GM12878 (cell line): ENCODE measurements around the gene ABHD14A. TPM values are rescaled to one million over a fixed set of nuclear protein-coding genes. Genes with fewer than 3 reads are reported as not detected.

Experiments used
- ATAC-seq: fragments of 200-7000 bp; cut with Tn5 transposase; 3 replicates; pipeline ENCODE4 v1.9.1; 2020; ENCODE audit warnings: mild to moderate bottlenecking, moderate library complexity
- BruUV-seq: library from RNA; stranded (reverse); fragments of 400-500 nt; replicated peaks from 2 replicates; lab custom pipeline; 2021; lab: Mats Ljungman, UMichigan
- CTCF ChIA-PET: fragments of 300-600 bp; sonication (Branson Sonifier 250); formaldehyde crosslinking; extraction: SDS; loops from one replicate; lab custom pipeline; 2021; ENCODE audit warnings: inconsistent platforms; lab: Yijun Ruan, JAX
- POLR2A ChIA-PET: fragments of 350-600 bp; formaldehyde crosslinking; extraction: SDS; loops from one replicate; lab custom pipeline; 2021; ENCODE audit warnings: inconsistent platforms; lab: Charles Lee
- RAD21 ChIA-PET: fragments of 300-600 bp; sonication (Branson Sonifier 250); formaldehyde crosslinking; loops from one replicate; lab custom pipeline; 2023; ENCODE audit warnings: antibody characterized with exemption; ENCODE audit not compliant: unreplicated experiment; lab: Charles Lee
- SMC1A ChIA-PET: fragments of 300-600 bp; sonication (Branson Sonifier 250); formaldehyde crosslinking; loops from one replicate; lab custom pipeline; 2023; ENCODE audit not compliant: unreplicated experiment, uncharacterized antibody; lab: Charles Lee
- DNase-seq: peaks from one replicate; pipeline ENCODE4 v3.0.0-alpha.2; 2011; ENCODE audit warnings: low read depth, low spot score
- FAIRE-seq: peaks from 3 replicates; lab custom pipeline; 2011; peaks lifted over from hg19 to GRCh38; lab: Jason Lieb, UNC
- H2AFZ ChIP-seq: 2 replicates; pipeline ENCODE4 v1.6.0; 2011; ENCODE audit warnings: low read depth, low read length, control low read depth; ENCODE audit not compliant: control insufficient read depth
- H3K27ac ChIP-seq: 2 replicates; pipeline ENCODE4 v1.5.1; 2011; ENCODE audit warnings: control low read depth; ENCODE audit not compliant: control insufficient read depth, insufficient read depth
- H3K27me3 ChIP-seq, 2 experiments: replicated peaks in 1 of 2; 2 replicates each; pipeline versions ENCODE4 v1.6.0 to v1.6.1; 2011; ENCODE audit warnings: low read length in 1 of 2; ENCODE audit not compliant: control insufficient read depth in 2 of 2, insufficient read depth in 2 of 2
- H3K36me3 ChIP-seq, 2 experiments: 2 replicates each; pipeline ENCODE4 v1.5.1; 2011; ENCODE audit warnings: low read length in 1 of 2; ENCODE audit not compliant: control insufficient read depth in 2 of 2, insufficient read depth in 2 of 2
- H3K4me1 ChIP-seq: 2 replicates; pipeline ENCODE4 v1.6.1; 2011; ENCODE audit warnings: mild to moderate bottlenecking, low read length, moderate library complexity, mixed read lengths; ENCODE audit not compliant: control insufficient read depth, insufficient read depth
- H3K4me2 ChIP-seq: 2 replicates; pipeline ENCODE4 v1.6.0; 2011; ENCODE audit warnings: control low read depth; ENCODE audit not compliant: control insufficient read depth, insufficient read depth
- H3K4me3 ChIP-seq: fragments of 200-600 bp; sonication (generic); 2 replicates; pipeline ENCODE4 v1.5.1; 2016
- H3K79me2 ChIP-seq: 2 replicates; pipeline ENCODE4 v1.6.0; 2011; ENCODE audit warnings: low read length; ENCODE audit not compliant: control insufficient read depth, insufficient read depth
- H3K9ac ChIP-seq: 2 replicates; pipeline ENCODE4 v1.8.0; 2011; ENCODE audit warnings: low read length, control low read depth, mixed read lengths; ENCODE audit not compliant: control insufficient read depth, insufficient read depth
- H3K9me3 ChIP-seq: replicated peaks from 3 replicates; pipeline ENCODE4 v1.5.1; 2011; ENCODE audit warnings: mild to moderate bottlenecking, low read length; ENCODE audit not compliant: control insufficient read depth, insufficient read depth
- H4K20me1 ChIP-seq: 2 replicates; pipeline ENCODE4 v1.6.0; 2011; ENCODE audit not compliant: control insufficient read depth, insufficient read depth
- BHLHE40 ChIP-seq, 2 experiments: fragments of 450-650 bp in 1 of 2; IDR thresholded peaks; 2 replicates each; pipeline ENCODE4 v1.6.1; 2011 to 2017; ENCODE audit warnings: low read depth in 2 of 2, borderline replicate concordance in 1 of 2, improper control_type of control experiment in 1 of 2, low read length in 1 of 2, mild to moderate bottlenecking in 1 of 2
- CHD1 ChIP-seq: IDR thresholded peaks from 2 replicates; pipeline ENCODE4 v1.6.1; 2012; ENCODE audit warnings: low read depth, low read length, improper control_type of control experiment
- EGR1 ChIP-seq, 2 experiments: IDR thresholded peaks; 1 replicate in 1 of 2; 2 replicates in 1 of 2; pipeline ENCODE4 v1.6.1; 2011 to 2012; ENCODE audit warnings: low read depth in 2 of 2, low read length in 2 of 2, borderline replicate concordance in 1 of 2, mild to moderate bottlenecking in 1 of 2, moderate library complexity in 1 of 2
- FOXM1 ChIP-seq: IDR thresholded peaks from 2 replicates; pipeline ENCODE4 v1.6.1; 2012; ENCODE audit warnings: low read depth, mild to moderate bottlenecking, inconsistent platforms, low read length, moderate library complexity
- GATAD2B ChIP-seq: fragments of 450-650 bp; conservative IDR thresholded peaks from 2 replicates; pipeline ENCODE4 v1.6.1; 2017; ENCODE audit warnings: low read depth, mild to moderate bottlenecking, moderate library complexity
- MEF2B ChIP-seq: fragments of 450-650 bp; IDR thresholded peaks from 2 replicates; pipeline ENCODE4 v1.6.1; 2018; ENCODE audit warnings: mild to moderate bottlenecking, moderate library complexity; ENCODE audit not compliant: partially characterized antibody, poor library complexity, severe bottlenecking
- MXI1 ChIP-seq: fragments of 150-350 bp; IDR thresholded peaks from 2 replicates; pipeline ENCODE4 v1.6.1; 2011; ENCODE audit warnings: low read depth, mild to moderate bottlenecking, inconsistent platforms, low read length, improper control_type of control experiment
- MYB ChIP-seq: fragments of 150-350 bp; IDR thresholded peaks from 2 replicates; pipeline ENCODE4 v1.6.1; 2014; ENCODE audit warnings: mild to moderate bottlenecking, low read depth, low read length, borderline replicate concordance
- NFIC ChIP-seq: IDR thresholded peaks from 2 replicates; pipeline ENCODE4 v1.6.1; 2012; ENCODE audit warnings: low read depth, mild to moderate bottlenecking, inconsistent platforms, low read length, moderate library complexity
- NFYA ChIP-seq: IDR thresholded peaks from 2 replicates; pipeline ENCODE4 v1.6.1; 2011; ENCODE audit warnings: low read depth, mild to moderate bottlenecking, low read length, improper control_type of control experiment, borderline replicate concordance
- NRF1 ChIP-seq: conservative IDR thresholded peaks from 2 replicates; pipeline ENCODE4 v1.6.1; 2011; ENCODE audit warnings: mild to moderate bottlenecking, low read depth, low read length, improper control_type of control experiment
- POLR2AphosphoS5 ChIP-seq: IDR thresholded peaks from 2 replicates; pipeline ENCODE4 v1.6.1; 2011; ENCODE audit warnings: mild to moderate bottlenecking, low read length, inconsistent platforms
- POU2F2 ChIP-seq: IDR thresholded peaks from 3 replicates; pipeline ENCODE4 v1.6.1; 2011; ENCODE audit warnings: low read depth, mild to moderate bottlenecking, low read length, borderline replicate concordance
- RAD21 ChIP-seq: IDR thresholded peaks from 2 replicates; pipeline ENCODE4 v1.6.1; 2011; ENCODE audit warnings: mild to moderate bottlenecking, low read depth, low read length, moderate library complexity; ENCODE audit not compliant: insufficient read depth
- RFX5 ChIP-seq: IDR thresholded peaks from 2 replicates; pipeline ENCODE4 v1.6.1; 2011; ENCODE audit warnings: low read depth, low read length, improper control_type of control experiment
- RUNX3 ChIP-seq: IDR thresholded peaks from 2 replicates; pipeline ENCODE4 v1.6.1; 2012; ENCODE audit warnings: low read length, inconsistent platforms
- STAT1 ChIP-seq: fragments of 450-650 bp; conservative IDR thresholded peaks from 2 replicates; pipeline ENCODE4 v1.6.1; 2014; ENCODE audit warnings: antibody characterized with exemption, mild to moderate bottlenecking
- TCF3 ChIP-seq: IDR thresholded peaks from 2 replicates; pipeline ENCODE4 v1.6.1; 2012; ENCODE audit warnings: low read depth, mild to moderate bottlenecking, low read length, borderline replicate concordance; ENCODE audit not compliant: insufficient read depth
- YBX1 ChIP-seq: fragments of 450-650 bp; IDR thresholded peaks from 2 replicates; pipeline ENCODE4 v1.6.1; 2016; ENCODE audit warnings: antibody characterized with exemption
- ZBTB4 ChIP-seq: fragments of 450-650 bp; formaldehyde crosslinking; IDR thresholded peaks from 2 replicates; pipeline ENCODE4 v1.4.0; 2022; ENCODE audit warnings: mild to moderate bottlenecking, moderate library complexity
- WGBS: methylation state at CpG from one replicate; pipeline ENCODE4 v1.1.6; 2016; ENCODE audit warnings: low lambda C conversion rate; ENCODE audit not compliant: insufficient replicate concordance, insufficient coverage; ENCODE audit errors: missing lambda C conversion rate; 5-methylcytosine and 5-hydroxymethylcytosine counted together
- in situ Hi-C: fragments of 300-500 bp; cut with MboI; formaldehyde crosslinking; loops from 9 replicates; pipeline ENCODE4 v1.14.3; 2018; ENCODE audit warnings: mixed read lengths
- intact Hi-C: fragments of 100-400 bp; cut with micrococcal nuclease; formaldehyde crosslinking; loops from one replicate; pipeline ENCODE4 v1.14.2; 2022; ENCODE audit not compliant: unreplicated experiment
- polyA plus RNA-seq, 11 experiments: library from polyadenylated mRNA; depleted of rRNA in 4 of 11; unstranded in 6 of 11; stranded (reverse) in 5 of 11; fragments of >200 nt; fragmentation: Nextera tagmentation in 4 of 11; fragmentation: Illumina TruSeq in 1 of 11; extraction: Ambion mirVana in 4 of 11; extraction: Trizol in 1 of 11; gene quantifications; 1 replicate in 1 of 11; 2 replicates in 10 of 11; pipeline versions ENCODE4 v1.2.1 to v1.2.3, GENCODE V29; 2011 to 2016; ENCODE audit warnings: inconsistent platforms in 2 of 11, missing spikeins in 2 of 11, low read depth in 1 of 11
- total RNA-seq, 4 experiments: library from RNA; depleted of rRNA in 3 of 4; stranded (reverse); fragments of >200 nt in 3 of 4; fragmentation: Illumina TruSeq in 1 of 4; extraction: Trizol in 1 of 4; gene quantifications; 2 replicates each; pipeline versions ENCODE4 v1.2.1 to v1.2.3, GENCODE V29; 2013 to 2021

ABHD14A gene
- total and polyA plus RNA-seq, 10 of the 15 experiments (the other 5 are each of a cell fraction or from before 2014, with no cell fraction given): 1.2 to 27.0 (median 7.9) TPM

GRCh38 chr3:51941798-51942602 is 32.9 kb upstream of the ABHD14A start, which contains the start of the genes PARP3 and RRP9:
TSS of gene PARP3 (plus strand) at chr3:51942363. CDS start at chr3:51943356, 993 bp downstream.
TSS of gene RRP9 (minus strand) at chr3:51941904. CDS start at chr3:51941867, 37 bp downstream.
- Histone ChIP-seq H3K4me1 (peaks cover 11% of the 10 kb centered on the region), H3K79me2 (peaks cover 32% of the 10 kb centered on the region), H3K9me3 (no peaks in the 10 kb centered on the region), H4K20me1 (no peaks in the 10 kb centered on the region), H3K4me2 (peak within 1 kb of the TSS; percentile 100), H3K4me3 (peak within 1 kb of the TSS; percentile 96), H3K9ac (peak within 1 kb of the TSS; percentile 100), H2AFZ (peak within 1 kb of the TSS; percentile 89), H3K27ac (peak within 1 kb of the TSS; percentile 98), H3K36me3 (peaks cover 9 to 14% of the 10 kb centered on the region in 2 experiments; a peak in 3 of 4 replicates), H3K27me3 (no peaks in the 10 kb centered on the region)
- ChIA-PET SMC1A (interaction anchor here (0.6 to 2.6 kb wide), 14 partner anchors 8 to 951 kb away, joined by 3 to 33 read pairs (median 4); partner anchors contain the start of genes ABHD14A, ABHD14B and RPL29), POLR2A (interaction anchor here (0.5 to 3.0 kb wide), 11 partner anchors 21 to 442 kb away, joined by 3 to 24 read pairs (median 4); partner anchors contain the start of genes ABHD14A, ABHD14B, ACY1 and RPL29), CTCF (interaction anchor here (0.6 to 4.8 kb wide), 34 partner anchors 10 to 556 kb away, joined by 3 to 79 read pairs (median 4); partner anchors contain the start of genes ABHD14A, ABHD14B, ACY1 and DUSP7), RAD21 (interaction anchor here (0.6 to 4.2 kb wide), 25 partner anchors 9 to 1381 kb away, joined by 3 to 34 read pairs (median 3); partner anchors contain the start of genes ABHD14A, ABHD14B, ACY1 and DUSP7)
- DNase-seq (peak; percentile 99), ATAC-seq (peak; percentile 92), FAIRE-seq (peak; percentile 97)
- in situ Hi-C loops: no loop called here
- intact Hi-C loops: loop anchor here (1.0 to 2.0 kb wide), 3 partner anchors 32 to 202 kb away; partner anchors contain the start of gene ABHD14B
- WGBS: 1% methylated on average over 67 of the region's 67 CpGs
- no TSS peak for BruUV-seq
- TF ChIP-seq POLR2AphosphoS5 (peak; percentile 70), MEF2B (peak; percentile 39), NFYA (peak; percentile 50; the same call in 1 of the 2 replicates), RUNX3 (peak; percentile 68), STAT1 (no peak), RAD21 (peak; percentile 83), BHLHE40 (IDR thresholded peaks at IDR 0.05; ENCODE audit: borderline replicate concordance in 1 of 2, low read depth in 2 of 2, low read length in 1 of 2) (peak; percentile 88 to 94), MXI1 (peak; percentile 99), YBX1 (no peak), MYB (peak; percentile 35; the same call in 1 of the 2 replicates), EGR1 (IDR thresholded peaks at IDR 0.05; ENCODE audit: borderline replicate concordance in 1 of 2, low read depth in 2 of 2, low read length in 2 of 2) (0 out of 3 replicates have a peak, but pooled peaks of 1 of the 2 experiments have one; percentile 2), GATAD2B (peak; percentile 45), ZBTB4 (CRISPR knock-in tag) (no peak), TCF3 (0 out of 2 replicates have a peak, but pooled peaks have one; percentile 29), NRF1 (peak; percentile 78), NFIC (no peak), RFX5 (peak; percentile 58; the same call in 1 of the 2 replicates), FOXM1 (no peak), POU2F2 (no peak; the same call in 2 of the 3 replicates), CHD1 (no peak)
